ENCODE measurements around the gene ABHD8.

The ABHD8 gene

GRCh38 chr19:17249887-17250548, 53.2 kb downstream of the ABHD8 start:
- no peaks in the 10 kb centered on the region for H3K79me2 ChIP-seq (ENCODE audit: insufficient read depth, low read length)
- H3K27ac ChIP-seq (ENCODE audit: low read depth, low read length, poor library complexity, severe bottlenecking): no peak overlapping the region
- no peak overlapping the region for H2AFZ ChIP-seq (ENCODE audit: low read length)
- H3K9me3 ChIP-seq (ENCODE audit: low read length): no peaks in the 10 kb centered on the region
- H3K4me2 ChIP-seq (ENCODE audit: low read length): no peak overlapping the region
- H3K36me3 ChIP-seq (ENCODE audit: insufficient read depth, low read length): no peaks in the 10 kb centered on the region
- H4K20me1 ChIP-seq (ENCODE audit: insufficient read depth, low read length): no peaks in the 10 kb centered on the region
- 0 out of 2 replicates have a peak, but pooled peaks cover 5% of the 10 kb centered on the region for H3K27me3 ChIP-seq (ENCODE audit: insufficient read depth, low read length)
- no peaks in the 10 kb centered on the region for H3F3A ChIP-seq (ENCODE audit: insufficient read depth, low read length)
- H3K9me2 ChIP-seq (ENCODE audit: low read depth, low read length): no peaks in the 10 kb centered on the region
- H3K9ac ChIP-seq (ENCODE audit: low read length): no peak overlapping the region
- H3K4me1 ChIP-seq (ENCODE audit: insufficient read depth, low read length, severe bottlenecking): peaks cover 8% of the 10 kb centered on the region
- H3K4me3 ChIP-seq (ENCODE audit: low read depth, low read length, poor library complexity, severe bottlenecking): no peak overlapping the region
- TF ChIP-seq EZH2 (IDR thresholded peaks at IDR 0.05; ENCODE audit: borderline replicate concordance, low read length) (no peak), CTCF (IDR thresholded peaks at IDR 0.05; ENCODE audit: low read length) (no peak)

- Histone ChIP-seq H3F3A (ENCODE audit: insufficient read depth, low read length) (no peaks in the 10 kb centered on the region), H4K20me1 (ENCODE audit: insufficient read depth, low read length) (no peaks in the 10 kb centered on the region), H3K9ac (ENCODE audit: low read length) (no peak overlapping the region), H3K4me2 (ENCODE audit: low read length) (no peak overlapping the region), H3K36me3 (ENCODE audit: insufficient read depth, low read length) (no peaks in the 10 kb centered on the region), H3K9me3 (ENCODE audit: low read length) (no peaks in the 10 kb centered on the region), H3K4me3 (ENCODE audit: low read depth, low read length, poor library complexity, severe bottlenecking) (no peak overlapping the region), H2AFZ (ENCODE audit: low read length) (no peak overlapping the region), H3K27ac (ENCODE audit: low read depth, low read length, poor library complexity, severe bottlenecking) (no peak overlapping the region), H3K4me1 (ENCODE audit: insufficient read depth, low read length, severe bottlenecking) (peaks cover 25% of the 10 kb centered on the region), H3K9me2 (ENCODE audit: low read depth, low read length) (no peaks in the 10 kb centered on the region), H3K27me3 (ENCODE audit: insufficient read depth, low read length) (no peaks in the 10 kb centered on the region), H3K79me2 (ENCODE audit: insufficient read depth, low read length) (no peaks in the 10 kb centered on the region)
- TF ChIP-seq EZH2 (IDR thresholded peaks at IDR 0.05; ENCODE audit: borderline replicate concordance, low read length) (no peak), CTCF (IDR thresholded peaks at IDR 0.05; ENCODE audit: low read length) (no peak)
Measured at GRCh38 chr19:17248011-17248776, 55.0 kb downstream of the ABHD8 start.

GRCh38 chr19:17246681-17247425, 56.4 kb downstream of the ABHD8 start:
- H2AFZ ChIP-seq (ENCODE audit: low read length): no peak overlapping the region
- no peaks in the 10 kb centered on the region for H3K9me3 ChIP-seq (ENCODE audit: low read length)
- H3K27ac ChIP-seq (ENCODE audit: low read depth, low read length, poor library complexity, severe bottlenecking): peak overlapping the region; percentile 80

More at GRCh38 chr19:17246681-17247425, 56.4 kb downstream of the ABHD8 start:
- Histone ChIP-seq H3K27me3 (ENCODE audit: insufficient read depth, low read length) (no peaks in the 10 kb centered on the region), H3F3A (ENCODE audit: insufficient read depth, low read length) (no peaks in the 10 kb centered on the region), H3K4me3 (ENCODE audit: low read depth, low read length, poor library complexity, severe bottlenecking) (peak overlapping the region; percentile 79), H4K20me1 (ENCODE audit: insufficient read depth, low read length) (no peaks in the 10 kb centered on the region), H3K36me3 (ENCODE audit: insufficient read depth, low read length) (no peaks in the 10 kb centered on the region), H3K4me1 (ENCODE audit: insufficient read depth, low read length, severe bottlenecking) (peaks cover 36% of the 10 kb centered on the region), H3K9ac (ENCODE audit: low read length) (peak overlapping the region; percentile 90), H3K4me2 (ENCODE audit: low read length) (peak overlapping the region; percentile 95), H3K79me2 (ENCODE audit: insufficient read depth, low read length) (no peaks in the 10 kb centered on the region), H3K9me2 (ENCODE audit: low read depth, low read length) (no peaks in the 10 kb centered on the region)
- no peak for TF ChIP-seq EZH2 (IDR thresholded peaks at IDR 0.05; ENCODE audit: borderline replicate concordance, low read length)
- no peak for TF ChIP-seq CTCF (IDR thresholded peaks at IDR 0.05; ENCODE audit: low read length)

All from OCI-LY1 (cell line).